Panc1 (cell line): Measurements from ENCODE around the gene PTGER4. TPM values are rescaled to one million over a fixed set of nuclear protein-coding genes. Genes with fewer than 3 reads are reported as not detected.

ENCODE experiments used
- ATAC-seq: fragments of 200-7000 bp; cut with Tn5 transposase; 2 replicates; pipeline ENCODE4 v1.9.1; 2020; ENCODE audit warnings: mild to moderate bottlenecking, moderate library complexity
- BruUV-seq: library from RNA; stranded (reverse); fragments of 400-500 nt; replicated peaks from 2 replicates; lab custom pipeline; 2021; lab: Mats Ljungman, UMichigan
- CTCF ChIA-PET: fragments of 300-600 bp; sonication (Branson Sonifier 250); formaldehyde crosslinking; loops from one replicate; lab custom pipeline; 2022; ENCODE audit warnings: antibody characterized with exemption; lab: Charles Lee
- POLR2A ChIA-PET: fragments of 300-600 bp; sonication (Branson Sonifier 250); formaldehyde crosslinking; loops from one replicate; lab custom pipeline; 2022; ENCODE audit warnings: antibody characterized with exemption; lab: Charles Lee
- DNase-seq: peaks from one replicate; pipeline ENCODE4 v3.0.0-alpha.2; 2010; ENCODE audit warnings: low read depth, low spot score
- H3K27ac ChIP-seq: 2 replicates; pipeline ENCODE4 v1.5.1; 2011; ENCODE audit warnings: mild to moderate bottlenecking, low read length, inconsistent platforms
- H3K27me3 ChIP-seq: fragments of 200-500 bp; sonication (Bioruptor generic); 2 replicates; pipeline ENCODE4 v1.6.0; 2014; ENCODE audit warnings: low read length, inconsistent platforms; ENCODE audit not compliant: control insufficient read depth, insufficient read depth
- H3K36me3 ChIP-seq: fragments of 200-500 bp; sonication (Bioruptor generic); 2 replicates; pipeline ENCODE4 v1.5.1; 2014; ENCODE audit warnings: inconsistent platforms, mild to moderate bottlenecking, low read length, moderate library complexity; ENCODE audit not compliant: control insufficient read depth, insufficient read depth
- H3K4me1 ChIP-seq: 2 replicates; pipeline ENCODE4 v1.5.1; 2011; ENCODE audit warnings: inconsistent platforms, mild to moderate bottlenecking, low read length, moderate library complexity; ENCODE audit not compliant: control insufficient read depth, insufficient read depth
- H3K4me3 ChIP-seq, 2 experiments: 2 replicates each; pipeline ENCODE4 v1.5.1; 2011 to 2012; ENCODE audit warnings: low read depth in 2 of 2, low read length in 2 of 2, mild to moderate bottlenecking in 2 of 2, inconsistent platforms in 1 of 2, moderate library complexity in 1 of 2
- H3K9me3 ChIP-seq: fragments of 200-500 bp; sonication (Bioruptor generic); 2 replicates; pipeline ENCODE4 v1.5.1; 2014; ENCODE audit warnings: low read depth, mild to moderate bottlenecking, inconsistent platforms, low read length, moderate library complexity; ENCODE audit not compliant: control insufficient read depth, insufficient read depth
- POLR2AphosphoS5 ChIP-seq: IDR thresholded peaks from 2 replicates; pipeline ENCODE4 v1.6.1; 2012; ENCODE audit warnings: mild to moderate bottlenecking, low read depth, low read length, moderate library complexity
- SIN3A ChIP-seq: IDR thresholded peaks from 2 replicates; pipeline ENCODE4 v1.6.1; 2012; ENCODE audit warnings: low read depth, mild to moderate bottlenecking, low read length, moderate library complexity, borderline replicate concordance; ENCODE audit not compliant: insufficient read depth
- TCF7L2 ChIP-seq: IDR thresholded peaks from 2 replicates; pipeline ENCODE4 v1.6.1; 2011; ENCODE audit warnings: mild to moderate bottlenecking, low read depth, low read length, inconsistent platforms
- in situ Hi-C: cut with HindIII; loops from 2 replicates; pipeline ENCODE4 v1.10.0; 2016; ENCODE audit warnings: low sequenced_read_pairs, low pct_unique_long_range_greater_than_20kb
- intact Hi-C: fragments of 100-400 bp; cut with micrococcal nuclease; formaldehyde crosslinking; loops from one replicate; pipeline ENCODE4 v1.10.0; 2022; ENCODE audit not compliant: unreplicated experiment
- total RNA-seq: library from RNA; stranded (reverse); gene quantifications from one replicate; pipeline ENCODE4 v1.2.1, GENCODE V29; 2021; ENCODE audit not compliant: unreplicated experiment
- TF ChIP-seq, protein P1 (sequence below): fragments of 450-650 bp; IDR thresholded peaks from 2 replicates; pipeline ENCODE4 v1.5.1; 2017; ENCODE audit warnings: mild to moderate bottlenecking
- TF ChIP-seq, protein P2 (sequence below), 2 experiments: IDR thresholded peaks; 2 replicates each; pipeline ENCODE4 v1.6.1; 2011 to 2012; ENCODE audit warnings: low read depth in 2 of 2, control low read depth in 1 of 2, low read length in 1 of 2, mild to moderate bottlenecking in 1 of 2, moderate library complexity in 1 of 2; ENCODE audit not compliant: insufficient read depth in 1 of 2

PTGER4 gene
- total RNA-seq, 1 experiment from 2014 or later, result 20.0 TPM

DNA sequence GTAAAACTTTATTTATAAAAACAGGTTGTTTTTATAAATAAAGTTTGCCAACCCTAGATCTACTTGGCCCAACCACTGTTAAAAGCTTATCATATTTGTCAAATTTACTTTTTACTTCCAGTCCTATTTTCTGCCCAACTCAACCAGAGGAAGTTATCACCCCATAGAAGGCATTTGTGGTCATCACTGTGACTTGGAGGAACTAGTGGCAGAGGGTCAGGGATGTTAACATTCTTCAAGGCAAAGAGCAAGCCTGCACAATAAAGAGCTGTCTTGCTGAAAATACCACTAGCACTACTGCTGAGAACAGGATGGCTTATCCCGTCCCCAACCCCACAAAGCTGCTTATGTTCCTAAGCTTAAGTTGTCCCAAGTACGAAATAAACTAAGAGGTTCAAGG is 53.7 kb downstream of the PTGER4 start:
- H3K4me1 ChIP-seq, result no peaks in the 10 kb centered on the region
- ATAC-seq (no peak), DNase-seq (no peak)
- H3K27ac ChIP-seq, result no peak overlapping the region
- ChIA-PET CTCF (no interaction called here), POLR2A (no interaction called here)
- intact Hi-C loops, result loop anchor here (10.0 kb wide), 1 partner anchor 1149 kb away; no protein-coding TSS in a partner anchor
- no TSS peak for BruUV-seq
- H3K27me3 ChIP-seq, result no peaks in the 10 kb centered on the region
- H3K9me3 ChIP-seq, result no peaks in the 10 kb centered on the region
- H3K36me3 ChIP-seq, result no peaks in the 10 kb centered on the region
- in situ Hi-C loops, result no loop called here
- no peak overlapping the region for H3K4me3 ChIP-seq
- no peak for TF ChIP-seq POLR2AphosphoS5
- TF ChIP-seq, protein P1, sequence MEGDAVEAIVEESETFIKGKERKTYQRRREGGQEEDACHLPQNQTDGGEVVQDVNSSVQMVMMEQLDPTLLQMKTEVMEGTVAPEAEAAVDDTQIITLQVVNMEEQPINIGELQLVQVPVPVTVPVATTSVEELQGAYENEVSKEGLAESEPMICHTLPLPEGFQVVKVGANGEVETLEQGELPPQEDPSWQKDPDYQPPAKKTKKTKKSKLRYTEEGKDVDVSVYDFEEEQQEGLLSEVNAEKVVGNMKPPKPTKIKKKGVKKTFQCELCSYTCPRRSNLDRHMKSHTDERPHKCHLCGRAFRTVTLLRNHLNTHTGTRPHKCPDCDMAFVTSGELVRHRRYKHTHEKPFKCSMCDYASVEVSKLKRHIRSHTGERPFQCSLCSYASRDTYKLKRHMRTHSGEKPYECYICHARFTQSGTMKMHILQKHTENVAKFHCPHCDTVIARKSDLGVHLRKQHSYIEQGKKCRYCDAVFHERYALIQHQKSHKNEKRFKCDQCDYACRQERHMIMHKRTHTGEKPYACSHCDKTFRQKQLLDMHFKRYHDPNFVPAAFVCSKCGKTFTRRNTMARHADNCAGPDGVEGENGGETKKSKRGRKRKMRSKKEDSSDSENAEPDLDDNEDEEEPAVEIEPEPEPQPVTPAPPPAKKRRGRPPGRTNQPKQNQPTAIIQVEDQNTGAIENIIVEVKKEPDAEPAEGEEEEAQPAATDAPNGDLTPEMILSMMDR, result no peak
- TF ChIP-seq SIN3A, result no peak
- TF ChIP-seq, protein P2, sequence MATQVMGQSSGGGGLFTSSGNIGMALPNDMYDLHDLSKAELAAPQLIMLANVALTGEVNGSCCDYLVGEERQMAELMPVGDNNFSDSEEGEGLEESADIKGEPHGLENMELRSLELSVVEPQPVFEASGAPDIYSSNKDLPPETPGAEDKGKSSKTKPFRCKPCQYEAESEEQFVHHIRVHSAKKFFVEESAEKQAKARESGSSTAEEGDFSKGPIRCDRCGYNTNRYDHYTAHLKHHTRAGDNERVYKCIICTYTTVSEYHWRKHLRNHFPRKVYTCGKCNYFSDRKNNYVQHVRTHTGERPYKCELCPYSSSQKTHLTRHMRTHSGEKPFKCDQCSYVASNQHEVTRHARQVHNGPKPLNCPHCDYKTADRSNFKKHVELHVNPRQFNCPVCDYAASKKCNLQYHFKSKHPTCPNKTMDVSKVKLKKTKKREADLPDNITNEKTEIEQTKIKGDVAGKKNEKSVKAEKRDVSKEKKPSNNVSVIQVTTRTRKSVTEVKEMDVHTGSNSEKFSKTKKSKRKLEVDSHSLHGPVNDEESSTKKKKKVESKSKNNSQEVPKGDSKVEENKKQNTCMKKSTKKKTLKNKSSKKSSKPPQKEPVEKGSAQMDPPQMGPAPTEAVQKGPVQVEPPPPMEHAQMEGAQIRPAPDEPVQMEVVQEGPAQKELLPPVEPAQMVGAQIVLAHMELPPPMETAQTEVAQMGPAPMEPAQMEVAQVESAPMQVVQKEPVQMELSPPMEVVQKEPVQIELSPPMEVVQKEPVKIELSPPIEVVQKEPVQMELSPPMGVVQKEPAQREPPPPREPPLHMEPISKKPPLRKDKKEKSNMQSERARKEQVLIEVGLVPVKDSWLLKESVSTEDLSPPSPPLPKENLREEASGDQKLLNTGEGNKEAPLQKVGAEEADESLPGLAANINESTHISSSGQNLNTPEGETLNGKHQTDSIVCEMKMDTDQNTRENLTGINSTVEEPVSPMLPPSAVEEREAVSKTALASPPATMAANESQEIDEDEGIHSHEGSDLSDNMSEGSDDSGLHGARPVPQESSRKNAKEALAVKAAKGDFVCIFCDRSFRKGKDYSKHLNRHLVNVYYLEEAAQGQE (IDR thresholded peaks at IDR 0.05; ENCODE audit: insufficient read depth in 1 of 2, low read depth in 2 of 2, low read length in 1 of 2), result no peak
- TF ChIP-seq TCF7L2, result no peak

DNA sequence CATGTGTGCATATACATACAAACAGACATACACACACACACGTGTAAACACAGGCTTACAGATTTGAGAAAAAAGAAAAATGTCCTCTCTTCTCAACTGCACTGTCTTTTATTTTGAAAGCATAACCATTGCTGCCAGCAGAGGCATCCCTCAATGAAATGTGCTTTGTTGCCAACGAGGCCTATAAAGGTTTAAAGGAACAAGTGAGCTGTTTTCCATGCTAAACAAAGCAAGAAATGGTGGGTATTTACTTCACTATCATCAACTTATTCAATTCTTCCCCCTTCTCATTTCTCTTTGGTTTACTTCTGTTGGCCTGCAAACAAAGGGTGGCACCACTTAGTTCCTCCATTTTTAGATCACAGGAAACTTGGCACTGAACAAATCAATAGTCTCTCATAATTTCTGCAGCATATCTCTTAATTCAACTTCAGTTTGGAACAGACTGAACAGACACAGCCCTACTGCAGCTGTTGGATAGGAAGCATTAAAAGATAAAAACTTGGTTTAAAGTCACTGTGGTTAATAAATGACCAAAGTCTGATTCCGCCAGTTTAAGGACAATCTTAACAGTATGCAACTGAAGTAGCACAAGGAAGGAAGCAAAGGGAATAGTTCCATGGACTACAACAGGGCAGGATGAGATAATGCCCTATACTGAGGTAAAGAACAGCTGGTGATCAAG is 54.3 kb downstream of the PTGER4 start:
- Histone ChIP-seq H3K9me3 (no peaks in the 10 kb centered on the region), H3K4me3 (no peak overlapping the region), H3K36me3 (no peaks in the 10 kb centered on the region), H3K27me3 (no peaks in the 10 kb centered on the region), H3K27ac (no peak overlapping the region), H3K4me1 (no peaks in the 10 kb centered on the region)
- in situ Hi-C loops, result no loop called here
- ChIA-PET CTCF (no interaction called here), POLR2A (no interaction called here)
- no peak for TF ChIP-seq POLR2AphosphoS5
- intact Hi-C loops, result loop anchor here (10.0 kb wide), 1 partner anchor 1149 kb away; no protein-coding TSS in a partner anchor
- DNase-seq, result no peak
- no peak for ATAC-seq
- no TSS peak for BruUV-seq

DNA sequence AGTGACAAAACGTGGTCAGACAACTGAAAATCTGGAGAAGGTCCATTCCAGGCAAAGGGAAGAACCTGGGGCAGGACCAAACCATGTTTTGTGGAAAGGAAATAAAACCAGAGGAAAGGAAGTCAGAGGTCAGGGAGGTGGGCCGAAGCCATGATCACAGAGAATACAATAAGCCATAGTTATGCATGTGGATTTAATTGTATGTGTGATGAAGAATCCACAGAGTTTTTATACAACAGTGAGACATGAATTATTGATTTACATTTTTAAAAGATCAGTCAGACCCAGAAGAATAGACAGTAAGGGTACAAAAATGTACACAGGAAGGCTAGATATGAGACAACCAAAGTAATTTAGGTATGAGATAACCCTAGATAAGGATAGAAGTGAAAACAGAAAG is 55.3 kb downstream of the PTGER4 start:
- H3K27ac ChIP-seq, result no peak overlapping the region
- in situ Hi-C loops (no loop called here), intact Hi-C loops (loop anchor here (5.0 to 10.0 kb wide), 4 partner anchors 48 to 1150 kb away; no protein-coding TSS in a partner anchor)
- H3K4me3 ChIP-seq, result no peak overlapping the region
- H3K4me1 ChIP-seq, result no peaks in the 10 kb centered on the region
- DNase-seq, result no peak
- BruUV-seq, result no TSS peak
- ChIA-PET CTCF (no interaction called here), POLR2A (no interaction called here)
- TF ChIP-seq POLR2AphosphoS5 (no peak), SIN3A (no peak), TCF7L2 (no peak)
- TF ChIP-seq, protein P1, result no peak
- TF ChIP-seq, protein P2 (IDR thresholded peaks at IDR 0.05; ENCODE audit: insufficient read depth in 1 of 2, low read depth in 2 of 2, low read length in 1 of 2), result no peak
- H3K36me3 ChIP-seq, result no peaks in the 10 kb centered on the region
- H3K9me3 ChIP-seq, result no peaks in the 10 kb centered on the region
- no peak for ATAC-seq
- H3K27me3 ChIP-seq, result no peaks in the 10 kb centered on the region
